ENCODE results near the gene GMDS. TPM values are rescaled to one million over a fixed set of nuclear protein-coding genes. Genes with fewer than 3 reads are reported as not detected.

GMDS gene
- total RNA-seq, 3 donors from 2014 or later (not counting 1 experiment from before 2014, with no cell fraction given) = 23.6 to 31.0 (median 26.4) TPM

GRCh38 chr6:1868561-1869261 is 376.7 kb downstream of the GMDS start:
- H3K4me3 Mint-ChIP-seq = no peak overlapping the region
- H3K9me3 ChIP-seq (ENCODE audit: control insufficient read depth, insufficient read depth, low read length) = no peaks in the 10 kb centered on the region
- H3K27ac ChIP-seq (ENCODE audit: low read length) = no peak overlapping the region
- TF ChIP-seq CTCF (IDR thresholded peaks at IDR 0.05) = no peak
- no peaks in the 10 kb centered on the region for H3K4me1 Mint-ChIP-seq
- no peaks in the 10 kb centered on the region for H3K27me3 Mint-ChIP-seq (ENCODE audit: low read depth in 2 of 2)
- H3K27ac Mint-ChIP-seq = no peak overlapping the region
- H3K9me3 Mint-ChIP-seq = no peaks in the 10 kb centered on the region
- ATAC-seq (no peak), DNase-seq (no peak)
- no peak overlapping the region for H3K4me3 ChIP-seq (ENCODE audit: low read length)
- intact Hi-C loops (cut with micrococcal nuclease) = no loop called here
- no peaks in the 10 kb centered on the region for H3K36me3 ChIP-seq (ENCODE audit: control insufficient read depth, insufficient read depth, low read length)
- H3K27me3 ChIP-seq (ENCODE audit: control insufficient read depth, insufficient read depth, low read length) = no peaks in the 10 kb centered on the region
- no peaks in the 10 kb centered on the region for H3K4me1 ChIP-seq (ENCODE audit: control insufficient read depth, insufficient read depth, low read length)
- 64% methylated on average over 4 of the region's 4 CpGs for WGBS (ENCODE audit: insufficient coverage)
- H3K36me3 Mint-ChIP-seq = no peaks in the 10 kb centered on the region

GRCh38 chr6:1867197-1867596 is 378.2 kb downstream of the GMDS start:
- TF ChIP-seq CTCF (IDR thresholded peaks at IDR 0.05) = no peak
- WGBS (ENCODE audit: insufficient coverage) = no CpG with 5 or more reads among the region's 3 CpGs
- H3K4me3 ChIP-seq (ENCODE audit: low read length) = no peak overlapping the region
- H3K9me3 ChIP-seq (ENCODE audit: control insufficient read depth, insufficient read depth, low read length) = no peaks in the 10 kb centered on the region
- DNase-seq (no peak), ATAC-seq (no peak)
- no peak overlapping the region for H3K27ac Mint-ChIP-seq
- H3K27me3 Mint-ChIP-seq (ENCODE audit: low read depth in 2 of 2) = no peaks in the 10 kb centered on the region
- no peaks in the 10 kb centered on the region for H3K27me3 ChIP-seq (ENCODE audit: control insufficient read depth, insufficient read depth, low read length)
- no peaks in the 10 kb centered on the region for H3K4me1 Mint-ChIP-seq
- no peaks in the 10 kb centered on the region for H3K36me3 ChIP-seq (ENCODE audit: control insufficient read depth, insufficient read depth, low read length)
- no peaks in the 10 kb centered on the region for H3K36me3 Mint-ChIP-seq
- H3K4me3 Mint-ChIP-seq = no peak overlapping the region
- no peaks in the 10 kb centered on the region for H3K9me3 Mint-ChIP-seq
- H3K4me1 ChIP-seq (ENCODE audit: control insufficient read depth, insufficient read depth, low read length) = no peaks in the 10 kb centered on the region
- intact Hi-C loops (cut with micrococcal nuclease) = no loop called here
- H3K27ac ChIP-seq (ENCODE audit: low read length) = no peak overlapping the region

- Histone ChIP-seq H3K4me3 (ENCODE audit: low read length) (no peak overlapping the region), H3K4me1 (ENCODE audit: control insufficient read depth, insufficient read depth, low read length) (no peaks in the 10 kb centered on the region), H3K27ac (ENCODE audit: low read length) (no peak overlapping the region), H3K9me3 (ENCODE audit: control insufficient read depth, insufficient read depth, low read length) (no peaks in the 10 kb centered on the region), H3K36me3 (ENCODE audit: control insufficient read depth, insufficient read depth, low read length) (no peaks in the 10 kb centered on the region), H3K27me3 (ENCODE audit: control insufficient read depth, insufficient read depth, low read length) (no peaks in the 10 kb centered on the region)
- DNase-seq (no peak), ATAC-seq (no peak)
- intact Hi-C loops (cut with micrococcal nuclease) = no loop called here
- Mint-ChIP-seq H3K27me3 (ENCODE audit: low read depth in 2 of 2) (no peaks in the 10 kb centered on the region), H3K4me3 (no peak overlapping the region), H3K9me3 (no peaks in the 10 kb centered on the region), H3K4me1 (no peaks in the 10 kb centered on the region), H3K27ac (no peak overlapping the region), H3K36me3 (no peaks in the 10 kb centered on the region)
- no peak for TF ChIP-seq CTCF (IDR thresholded peaks at IDR 0.05)
- WGBS (ENCODE audit: insufficient coverage) = 95% methylated on average over 7 of the region's 7 CpGs
Measured at GRCh38 chr6:1865585-1865984, 379.8 kb downstream of the GMDS start.

- no peaks in the 10 kb centered on the region for H3K4me1 Mint-ChIP-seq
Measured at GRCh38 chr6:1864496-1864895, 380.9 kb downstream of the GMDS start.

More at GRCh38 chr6:1864496-1864895, 380.9 kb downstream of the GMDS start:
- Histone ChIP-seq H3K4me3 (ENCODE audit: low read length) (no peak overlapping the region), H3K27ac (ENCODE audit: low read length) (no peak overlapping the region), H3K36me3 (ENCODE audit: control insufficient read depth, insufficient read depth, low read length) (no peaks in the 10 kb centered on the region), H3K9me3 (ENCODE audit: control insufficient read depth, insufficient read depth, low read length) (no peaks in the 10 kb centered on the region), H3K27me3 (ENCODE audit: control insufficient read depth, insufficient read depth, low read length) (no peaks in the 10 kb centered on the region), H3K4me1 (ENCODE audit: control insufficient read depth, insufficient read depth, low read length) (no peaks in the 10 kb centered on the region)
- ATAC-seq = no peak
- Mint-ChIP-seq H3K27me3 (ENCODE audit: low read depth in 2 of 2) (no peaks in the 10 kb centered on the region), H3K36me3 (no peaks in the 10 kb centered on the region), H3K4me3 (no peak overlapping the region), H3K27ac (no peak overlapping the region), H3K9me3 (no peaks in the 10 kb centered on the region)
- no peak for DNase-seq
- intact Hi-C loops (cut with micrococcal nuclease) = no loop called here
- no peak for TF ChIP-seq CTCF (IDR thresholded peaks at IDR 0.05)
- 100% methylated on average over 3 of the region's 3 CpGs for WGBS (ENCODE audit: insufficient coverage)
